GM12878 (cell line): ENCODE results near the gene LAP3. TPM values are rescaled to one million over a fixed set of nuclear protein-coding genes. Genes with fewer than 3 reads are reported as not detected.

Experiments
- ATAC-seq: fragments of 200-7000 bp; cut with Tn5 transposase; 3 replicates; pipeline ENCODE4 v1.9.1; 2020; ENCODE audit warnings: mild to moderate bottlenecking, moderate library complexity
- BruUV-seq: library from RNA; stranded (reverse); fragments of 400-500 nt; replicated peaks from 2 replicates; lab custom pipeline; 2021; lab: Mats Ljungman, UMichigan
- CTCF ChIA-PET: fragments of 300-600 bp; sonication (Branson Sonifier 250); formaldehyde crosslinking; extraction: SDS; loops from one replicate; lab custom pipeline; 2021; ENCODE audit warnings: inconsistent platforms; lab: Yijun Ruan, JAX
- POLR2A ChIA-PET: fragments of 350-600 bp; formaldehyde crosslinking; extraction: SDS; loops from one replicate; lab custom pipeline; 2021; ENCODE audit warnings: inconsistent platforms; lab: Charles Lee
- RAD21 ChIA-PET: fragments of 300-600 bp; sonication (Branson Sonifier 250); formaldehyde crosslinking; loops from one replicate; lab custom pipeline; 2023; ENCODE audit warnings: antibody characterized with exemption; ENCODE audit not compliant: unreplicated experiment; lab: Charles Lee
- SMC1A ChIA-PET: fragments of 300-600 bp; sonication (Branson Sonifier 250); formaldehyde crosslinking; loops from one replicate; lab custom pipeline; 2023; ENCODE audit not compliant: unreplicated experiment, uncharacterized antibody; lab: Charles Lee
- DNase-seq: peaks from one replicate; pipeline ENCODE4 v3.0.0-alpha.2; 2011; ENCODE audit warnings: low read depth, low spot score
- FAIRE-seq: peaks from 3 replicates; lab custom pipeline; 2011; peaks lifted over from hg19 to GRCh38; lab: Jason Lieb, UNC
- H2AFZ ChIP-seq: 2 replicates; pipeline ENCODE4 v1.6.0; 2011; ENCODE audit warnings: low read depth, low read length, control low read depth; ENCODE audit not compliant: control insufficient read depth
- H3K27ac ChIP-seq: 2 replicates; pipeline ENCODE4 v1.5.1; 2011; ENCODE audit warnings: control low read depth; ENCODE audit not compliant: control insufficient read depth, insufficient read depth
- H3K27me3 ChIP-seq, 2 experiments: replicated peaks in 1 of 2; 2 replicates each; pipeline versions ENCODE4 v1.6.0 to v1.6.1; 2011; ENCODE audit warnings: low read length in 1 of 2; ENCODE audit not compliant: control insufficient read depth in 2 of 2, insufficient read depth in 2 of 2
- H3K36me3 ChIP-seq, 2 experiments: 2 replicates each; pipeline ENCODE4 v1.5.1; 2011; ENCODE audit warnings: low read length in 1 of 2; ENCODE audit not compliant: control insufficient read depth in 2 of 2, insufficient read depth in 2 of 2
- H3K4me1 ChIP-seq: 2 replicates; pipeline ENCODE4 v1.6.1; 2011; ENCODE audit warnings: mild to moderate bottlenecking, low read length, moderate library complexity, mixed read lengths; ENCODE audit not compliant: control insufficient read depth, insufficient read depth
- H3K4me2 ChIP-seq: 2 replicates; pipeline ENCODE4 v1.6.0; 2011; ENCODE audit warnings: control low read depth; ENCODE audit not compliant: control insufficient read depth, insufficient read depth
- H3K4me3 ChIP-seq: fragments of 200-600 bp; sonication (generic); 2 replicates; pipeline ENCODE4 v1.5.1; 2016
- H3K79me2 ChIP-seq: 2 replicates; pipeline ENCODE4 v1.6.0; 2011; ENCODE audit warnings: low read length; ENCODE audit not compliant: control insufficient read depth, insufficient read depth
- H3K9ac ChIP-seq: 2 replicates; pipeline ENCODE4 v1.8.0; 2011; ENCODE audit warnings: low read length, control low read depth, mixed read lengths; ENCODE audit not compliant: control insufficient read depth, insufficient read depth
- H3K9me3 ChIP-seq: replicated peaks from 3 replicates; pipeline ENCODE4 v1.5.1; 2011; ENCODE audit warnings: mild to moderate bottlenecking, low read length; ENCODE audit not compliant: control insufficient read depth, insufficient read depth
- H4K20me1 ChIP-seq: 2 replicates; pipeline ENCODE4 v1.6.0; 2011; ENCODE audit not compliant: control insufficient read depth, insufficient read depth
- ATF7 ChIP-seq: fragments of 450-650 bp; IDR thresholded peaks from 2 replicates; pipeline ENCODE4 v1.6.1; 2016; ENCODE audit warnings: low read depth, mild to moderate bottlenecking
- ETV6 ChIP-seq, 2 experiments: fragments of 450-650 bp in 1 of 2; IDR thresholded peaks in 1 of 2; conservative IDR thresholded peaks in 1 of 2; 2 replicates each; pipeline ENCODE4 v1.6.1; 2014; ENCODE audit warnings: antibody characterized with exemption in 1 of 2, borderline replicate concordance in 1 of 2, low read depth in 1 of 2, mild to moderate bottlenecking in 1 of 2, moderate library complexity in 1 of 2
- FOXK2 ChIP-seq: fragments of 450-650 bp; IDR thresholded peaks from 2 replicates; pipeline ENCODE4 v1.6.1; 2017; ENCODE audit warnings: mild to moderate bottlenecking, moderate library complexity
- GATAD2B ChIP-seq: fragments of 450-650 bp; conservative IDR thresholded peaks from 2 replicates; pipeline ENCODE4 v1.6.1; 2017; ENCODE audit warnings: low read depth, mild to moderate bottlenecking, moderate library complexity
- HDGF ChIP-seq: fragments of 450-650 bp; IDR thresholded peaks from 2 replicates; pipeline ENCODE4 v1.6.1; 2016; ENCODE audit warnings: antibody characterized with exemption
- IKZF2 ChIP-seq, 2 experiments: fragments of 450-650 bp; IDR thresholded peaks; 2 replicates each; pipeline ENCODE4 v1.6.1; 2017; ENCODE audit warnings: mild to moderate bottlenecking in 2 of 2, moderate library complexity in 2 of 2
- MTA2 ChIP-seq: fragments of 450-650 bp; IDR thresholded peaks from 2 replicates; pipeline ENCODE4 v1.6.1; 2016; ENCODE audit warnings: low read depth, mild to moderate bottlenecking, moderate library complexity
- NBN ChIP-seq: fragments of 450-650 bp; IDR thresholded peaks from 2 replicates; pipeline ENCODE4 v1.6.1; 2016
- NR2C1 ChIP-seq: fragments of 450-650 bp; IDR thresholded peaks from 2 replicates; pipeline ENCODE4 v1.6.1; 2017; ENCODE audit warnings: antibody characterized with exemption, mild to moderate bottlenecking, moderate library complexity
- PAX8 ChIP-seq: fragments of 450-650 bp; IDR thresholded peaks from 2 replicates; pipeline ENCODE4 v1.6.1; 2017; ENCODE audit warnings: mild to moderate bottlenecking, moderate library complexity
- RB1 ChIP-seq: fragments of 450-650 bp; formaldehyde crosslinking; IDR thresholded peaks from 2 replicates; pipeline ENCODE4 v1.6.1; 2017; ENCODE audit warnings: mild to moderate bottlenecking, borderline replicate concordance
- RELA ChIP-seq: fragments of 450-650 bp; IDR thresholded peaks from 2 replicates; pipeline ENCODE4 v1.8.0; 2014; ENCODE audit warnings: borderline replicate concordance; ENCODE audit not compliant: partially characterized antibody
- RFX5 ChIP-seq: IDR thresholded peaks from 2 replicates; pipeline ENCODE4 v1.6.1; 2011; ENCODE audit warnings: low read depth, low read length, improper control_type of control experiment
- SMARCA5 ChIP-seq: fragments of 450-650 bp; IDR thresholded peaks from 2 replicates; pipeline ENCODE4 v1.6.1; 2017; ENCODE audit warnings: mild to moderate bottlenecking
- SMC3 ChIP-seq: IDR thresholded peaks from 2 replicates; pipeline ENCODE4 v1.6.1; 2011; ENCODE audit warnings: low read length, improper control_type of control experiment, borderline replicate concordance
- SP1 ChIP-seq: IDR thresholded peaks from one replicate; pipeline ENCODE4 v1.6.1; 2011; ENCODE audit warnings: low read depth, low read length
- SPI1 ChIP-seq: IDR thresholded peaks from 2 replicates; pipeline ENCODE4 v1.6.1; 2011; ENCODE audit warnings: low read depth, mild to moderate bottlenecking, low read length, moderate library complexity, borderline replicate concordance; ENCODE audit not compliant: insufficient read depth
- STAT1 ChIP-seq: fragments of 450-650 bp; conservative IDR thresholded peaks from 2 replicates; pipeline ENCODE4 v1.6.1; 2014; ENCODE audit warnings: antibody characterized with exemption, mild to moderate bottlenecking
- TAF1 ChIP-seq: IDR thresholded peaks from 2 replicates; pipeline ENCODE4 v1.6.1; 2011; ENCODE audit warnings: mild to moderate bottlenecking, low read depth, low read length, borderline replicate concordance
- ZNF622 ChIP-seq: fragments of 450-650 bp; IDR thresholded peaks from 2 replicates; pipeline ENCODE4 v1.6.1; 2017; ENCODE audit warnings: mild to moderate bottlenecking, inconsistent platforms
- ZZZ3 ChIP-seq: IDR thresholded peaks from 2 replicates; pipeline ENCODE4 v1.6.1; 2011; ENCODE audit warnings: low read depth; ENCODE audit not compliant: control insufficient read depth, insufficient read length
- WGBS: methylation state at CpG from one replicate; pipeline ENCODE4 v1.1.6; 2016; ENCODE audit warnings: low lambda C conversion rate; ENCODE audit not compliant: insufficient replicate concordance, insufficient coverage; ENCODE audit errors: missing lambda C conversion rate; 5-methylcytosine and 5-hydroxymethylcytosine counted together
- in situ Hi-C: fragments of 300-500 bp; cut with MboI; formaldehyde crosslinking; loops from 9 replicates; pipeline ENCODE4 v1.14.3; 2018; ENCODE audit warnings: mixed read lengths
- intact Hi-C: fragments of 100-400 bp; cut with micrococcal nuclease; formaldehyde crosslinking; loops from one replicate; pipeline ENCODE4 v1.14.2; 2022; ENCODE audit not compliant: unreplicated experiment
- polyA plus RNA-seq, 11 experiments: library from polyadenylated mRNA; depleted of rRNA in 4 of 11; unstranded in 6 of 11; stranded (reverse) in 5 of 11; fragments of >200 nt; fragmentation: Nextera tagmentation in 4 of 11; fragmentation: Illumina TruSeq in 1 of 11; extraction: Ambion mirVana in 4 of 11; extraction: Trizol in 1 of 11; gene quantifications; 1 replicate in 1 of 11; 2 replicates in 10 of 11; pipeline versions ENCODE4 v1.2.1 to v1.2.3, GENCODE V29; 2011 to 2016; ENCODE audit warnings: inconsistent platforms in 2 of 11, missing spikeins in 2 of 11, low read depth in 1 of 11
- total RNA-seq, 4 experiments: library from RNA; depleted of rRNA in 3 of 4; stranded (reverse); fragments of >200 nt in 3 of 4; fragmentation: Illumina TruSeq in 1 of 4; extraction: Trizol in 1 of 4; gene quantifications; 2 replicates each; pipeline versions ENCODE4 v1.2.1 to v1.2.3, GENCODE V29; 2013 to 2021
- TF ChIP-seq, protein P1 (sequence below): fragments of 450-650 bp; IDR thresholded peaks from 2 replicates; pipeline ENCODE4 v1.6.1; 2018; ENCODE audit warnings: borderline replicate concordance, mild to moderate bottlenecking; ENCODE audit not compliant: partially characterized antibody

Gene LAP3
- total and polyA plus RNA-seq, 10 of the 15 experiments (the other 5 are each of a cell fraction or from before 2014, with no cell fraction given) = 134 to 249 (median 204) TPM

DNA sequence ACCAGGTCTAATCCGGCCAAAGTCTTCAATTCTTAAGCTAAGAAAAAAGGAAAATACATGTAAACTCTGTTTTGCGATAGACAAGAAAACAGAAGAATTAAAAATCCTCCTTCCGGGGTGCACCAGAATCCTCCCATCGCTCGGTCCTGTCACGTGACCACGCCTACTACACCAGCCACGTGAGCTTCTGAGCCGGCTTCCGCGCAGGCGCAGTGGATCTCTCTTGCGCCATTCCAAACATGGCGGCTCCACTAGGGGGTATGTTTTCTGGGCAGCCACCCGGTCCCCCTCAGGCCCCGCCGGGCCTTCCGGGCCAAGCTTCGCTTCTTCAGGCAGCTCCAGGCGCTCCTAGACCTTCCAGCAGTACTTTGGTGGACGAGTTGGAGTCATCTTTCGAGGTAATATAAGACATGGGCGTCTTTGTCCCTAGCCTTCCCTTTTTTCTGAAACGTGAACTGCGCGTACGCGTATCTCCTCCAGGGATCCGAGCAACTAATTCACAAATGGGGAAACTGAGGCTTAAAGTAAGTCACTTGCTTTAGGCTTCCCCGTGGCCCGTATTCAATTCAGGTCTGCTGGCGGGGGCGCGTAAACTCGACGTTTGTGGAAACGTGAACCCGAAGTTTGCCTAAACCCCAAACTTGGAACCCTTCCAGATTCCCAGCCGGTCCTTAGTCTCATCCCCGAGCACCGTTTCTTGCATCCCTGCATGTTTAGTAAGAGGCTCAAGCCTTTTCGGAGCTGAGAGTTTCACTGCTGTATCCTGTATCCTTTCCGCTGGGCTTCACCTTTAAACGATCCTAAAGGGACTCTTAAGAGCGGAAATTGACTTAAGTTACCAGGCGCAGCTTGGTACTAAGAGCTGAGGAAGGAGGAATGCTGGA is 37.7 kb downstream of the LAP3 start, which contains the start of gene MED28:
Gene MED28, plus strand, starts transcription at position 226 of the 884 bp plus-strand sequence. Its CDS starts 14 bp downstream, at position 240.
- ChIA-PET CTCF (interaction anchor here (1.0 to 3.3 kb wide), 6 partner anchors 11 to 194 kb away, joined by 4 to 16 read pairs (median 6); partner anchors contain the start of gene LAP3), RAD21 (interaction anchor here (0.9 to 2.3 kb wide), 7 partner anchors 19 to 978 kb away, joined by 3 to 6 read pairs (median 4); partner anchors contain the start of genes DCAF16 and LAP3), SMC1A (interaction anchor here (0.5 to 2.8 kb wide), 7 partner anchors 17 to 229 kb away, joined by 3 to 9 read pairs (median 3); partner anchors contain the start of gene LAP3), POLR2A (interaction anchor here (0.6 to 2.9 kb wide), 11 partner anchors 9 to 196 kb away, joined by 3 to 17 read pairs (median 3); partner anchors contain the start of genes DCAF16, LAP3 and NCAPG)
- Histone ChIP-seq H3K4me3 (peak within 1 kb of the TSS; percentile 79), H3K79me2 (peaks cover 47% of the 10 kb centered on the region), H3K4me2 (peak within 1 kb of the TSS; percentile 75), H3K9me3 (no peaks in the 10 kb centered on the region), H3K27ac (peak within 1 kb of the TSS; percentile 84), H3K9ac (peak within 1 kb of the TSS; percentile 93), H2AFZ (peak within 1 kb of the TSS; percentile 84), H3K36me3 (peaks cover under 1 to 2% of the 10 kb centered on the region in 2 experiments; a peak in 2 of 4 replicates), H3K27me3 (no peaks in the 10 kb centered on the region), H3K4me1 (peaks cover 6% of the 10 kb centered on the region; the same call in 1 of the 2 replicates), H4K20me1 (peaks cover 11% of the 10 kb centered on the region; the same call in 1 of the 2 replicates)
- under 1% methylated on average over 46 of the region's 46 CpGs for WGBS
- peak; percentile 89 for ATAC-seq
- in situ Hi-C loops = no loop called here
- peak; percentile 97 for FAIRE-seq
- TSS peak; percentile 91 for BruUV-seq
- peak; percentile 68 for DNase-seq
- intact Hi-C loops = loop anchor here (1.0 to 10.0 kb wide), 3 partner anchors 37 to 1390 kb away; partner anchors contain the start of genes DCAF16, LAP3, NCAPG and TAPT1
- no peak for TF ChIP-seq ZZZ3
- TF ChIP-seq ATF7 = no peak; the same call in 1 of the 2 replicates
- TF ChIP-seq SP1 = peak; percentile 19
- TF ChIP-seq RFX5 = no peak
- no peak for TF ChIP-seq RB1
- no peak for TF ChIP-seq SPI1
- no peak for TF ChIP-seq HDGF
- TF ChIP-seq NR2C1 = peak; percentile 41
- peak; percentile 85 for TF ChIP-seq RELA
- TF ChIP-seq NBN = 0 out of 2 replicates have a peak, but pooled peaks have one; percentile 50
- no peak for TF ChIP-seq IKZF2 (IDR thresholded peaks at IDR 0.05)
- 0 out of 2 replicates have a peak, but pooled peaks have one; percentile 53 for TF ChIP-seq STAT1
- no peak for TF ChIP-seq ETV6 (conservative IDR thresholded peaks at IDR 0.05 in 1 of 2, IDR thresholded peaks at IDR 0.05 in 1 of 2; ENCODE audit: borderline replicate concordance in 1 of 2, low read depth in 1 of 2)
- TF ChIP-seq FOXK2 = peak; percentile 59
- no peak for TF ChIP-seq SMARCA5
- TF ChIP-seq TAF1 = peak; percentile 95
- TF ChIP-seq PAX8 = no peak
- TF ChIP-seq, protein P1, sequence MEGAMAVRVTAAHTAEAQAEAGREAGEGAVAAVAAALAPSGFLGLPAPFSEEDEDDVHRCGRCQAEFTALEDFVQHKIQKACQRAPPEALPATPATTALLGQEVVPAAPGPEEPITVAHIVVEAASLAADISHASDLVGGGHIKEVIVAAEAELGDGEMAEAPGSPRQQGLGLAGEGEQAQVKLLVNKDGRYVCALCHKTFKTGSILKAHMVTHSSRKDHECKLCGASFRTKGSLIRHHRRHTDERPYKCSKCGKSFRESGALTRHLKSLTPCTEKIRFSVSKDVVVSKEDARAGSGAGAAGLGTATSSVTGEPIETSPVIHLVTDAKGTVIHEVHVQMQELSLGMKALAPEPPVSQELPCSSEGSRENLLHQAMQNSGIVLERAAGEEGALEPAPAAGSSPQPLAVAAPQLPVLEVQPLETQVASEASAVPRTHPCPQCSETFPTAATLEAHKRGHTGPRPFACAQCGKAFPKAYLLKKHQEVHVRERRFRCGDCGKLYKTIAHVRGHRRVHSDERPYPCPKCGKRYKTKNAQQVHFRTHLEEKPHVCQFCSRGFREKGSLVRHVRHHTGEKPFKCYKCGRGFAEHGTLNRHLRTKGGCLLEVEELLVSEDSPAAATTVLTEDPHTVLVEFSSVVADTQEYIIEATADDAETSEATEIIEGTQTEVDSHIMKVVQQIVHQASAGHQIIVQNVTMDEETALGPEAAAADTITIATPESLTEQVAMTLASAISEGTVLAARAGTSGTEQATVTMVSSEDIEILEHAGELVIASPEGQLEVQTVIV = no peak
- TF ChIP-seq GATAD2B = no peak
- TF ChIP-seq ZNF622 = no peak
- TF ChIP-seq MTA2 = no peak
- TF ChIP-seq SMC3 = no peak
